ENCODE results near the gene LCORL. TPM values are rescaled to one million over a fixed set of nuclear protein-coding genes. Genes with fewer than 3 reads are reported as not detected.
"Not testable (repeated sequence)": the region's sequence is repeated elsewhere in the genome, so short reads cannot be mapped to it uniquely, and the experiment has no call there.

LCORL gene
- total RNA-seq, 2 experiments from 2014 or later, result 4.6 to 7.1 TPM

DNA sequence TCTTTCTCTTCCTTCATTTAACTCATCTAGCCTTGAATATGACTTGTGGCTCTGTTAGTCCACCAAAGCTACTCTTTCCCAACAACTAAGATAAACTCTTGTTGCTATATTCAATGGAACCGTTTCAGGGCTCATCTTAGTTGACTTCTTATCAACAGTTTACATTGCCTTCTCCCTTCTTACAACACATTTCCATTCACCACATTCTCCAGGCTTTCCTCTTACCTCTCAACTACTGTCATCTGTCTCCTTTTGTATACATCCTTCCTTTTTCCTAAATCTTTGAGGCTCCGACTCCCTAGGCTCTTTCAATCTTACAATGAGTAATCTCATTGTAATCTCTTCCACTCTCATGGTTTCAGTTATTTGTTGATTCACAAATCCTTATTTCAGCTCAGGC lies 152.2 kb downstream of the LCORL start:
- Mint-ChIP-seq H3K36me3 (peaks cover 4% of the 10 kb centered on the region), H3K4me3 (no peak overlapping the region), H3K9me3 (no peaks in the 10 kb centered on the region), H3K27ac (no peak overlapping the region), H3K27me3 (no peaks in the 10 kb centered on the region), H3K4me1 (no peaks in the 10 kb centered on the region)
- DNase-seq, result no peak

GRCh38 chr4:17867276-17867675 lies 154.3 kb downstream of the LCORL start:
- H3K36me3 Mint-ChIP-seq, result peaks cover 18% of the 10 kb centered on the region
- no peak overlapping the region for H3K27ac Mint-ChIP-seq
- no peak overlapping the region for H3K4me3 Mint-ChIP-seq
- H3K9me3 Mint-ChIP-seq, result peaks cover 3% of the 10 kb centered on the region
- no peaks in the 10 kb centered on the region for H3K27me3 Mint-ChIP-seq
- H3K4me1 Mint-ChIP-seq, result no peaks in the 10 kb centered on the region
- no peak for DNase-seq

DNA sequence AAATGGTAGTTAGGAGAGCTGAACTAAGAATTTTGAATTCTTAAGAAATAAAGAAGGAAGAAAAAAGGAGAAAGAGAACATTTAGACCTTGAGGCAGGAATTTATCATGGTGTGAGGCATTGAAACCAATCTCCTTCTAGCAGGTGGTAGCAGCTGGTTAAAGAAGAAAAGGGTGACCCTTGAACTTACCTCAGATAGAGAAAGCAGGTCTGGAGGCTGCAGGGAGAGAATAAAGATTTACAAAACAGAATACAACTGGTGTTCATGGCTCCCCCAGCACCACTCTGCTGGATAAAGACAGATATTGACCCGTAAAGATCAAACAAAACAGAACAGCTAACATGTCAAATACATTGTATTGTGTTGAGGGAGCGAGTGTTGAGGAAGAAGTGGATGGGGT lies 154.7 kb downstream of the LCORL start:
- no peak for DNase-seq
- H3K36me3 Mint-ChIP-seq, result peaks cover 23% of the 10 kb centered on the region
- H3K27me3 Mint-ChIP-seq, result no peaks in the 10 kb centered on the region
- peaks cover 8% of the 10 kb centered on the region for H3K9me3 Mint-ChIP-seq
- no peaks in the 10 kb centered on the region for H3K4me1 Mint-ChIP-seq
- H3K27ac Mint-ChIP-seq, result no peak overlapping the region
- H3K4me3 Mint-ChIP-seq, result no peak overlapping the region

GRCh38 chr4:17865866-17866363 lies 155.6 kb downstream of the LCORL start:
- Mint-ChIP-seq H3K9me3 (peaks cover 11% of the 10 kb centered on the region), H3K4me1 (no peaks in the 10 kb centered on the region), H3K36me3 (peaks cover 26% of the 10 kb centered on the region), H3K27me3 (no peaks in the 10 kb centered on the region), H3K27ac (no peak overlapping the region), H3K4me3 (no peak overlapping the region)
- DNase-seq, result no peak

DNA sequence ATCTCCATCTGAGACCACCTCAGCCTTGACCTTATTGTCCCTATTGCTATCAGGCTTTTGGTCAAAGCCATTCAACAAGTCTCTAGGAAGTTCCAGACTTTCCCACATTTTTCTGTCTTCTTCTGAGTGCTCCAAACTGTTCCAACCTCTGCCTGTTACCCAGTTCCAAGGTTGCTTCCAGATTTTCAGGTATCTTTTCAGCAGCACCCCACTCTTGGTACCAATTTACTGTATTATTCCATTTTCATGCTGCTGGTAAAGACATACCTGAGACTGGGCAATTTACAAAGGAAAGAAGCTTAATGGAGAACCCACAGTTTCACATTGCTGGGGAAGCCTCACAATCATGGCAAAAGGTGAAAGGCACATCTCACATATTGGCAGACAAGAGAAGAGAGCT lies 159.6 kb downstream of the LCORL start:
- Mint-ChIP-seq H3K36me3 (peaks cover 30% of the 10 kb centered on the region), H3K9me3 (peaks cover 17% of the 10 kb centered on the region)
- not testable (repeated sequence) for H3K27me3 Mint-ChIP-seq, DNase-seq, H3K27ac Mint-ChIP-seq, H3K4me3 Mint-ChIP-seq, H3K4me1 Mint-ChIP-seq

- Mint-ChIP-seq H3K36me3 (peaks cover 28% of the 10 kb centered on the region), H3K4me3 (no peak overlapping the region), H3K27me3 (no peaks in the 10 kb centered on the region)
Observed at GRCh38 chr4:17859793-17860406, 161.7 kb downstream of the LCORL start.

GRCh38 chr4:17854036-17854435 lies 167.5 kb downstream of the LCORL start:
- Mint-ChIP-seq H3K9me3 (peaks cover 5% of the 10 kb centered on the region), H3K4me1 (no peaks in the 10 kb centered on the region), H3K36me3 (peaks cover 4% of the 10 kb centered on the region), H3K27me3 (no peaks in the 10 kb centered on the region), H3K27ac (no peak overlapping the region), H3K4me3 (no peak overlapping the region)
- DNase-seq, result no peak

More at GRCh38 chr4:17859793-17860406, 161.7 kb downstream of the LCORL start:
- H3K9me3 Mint-ChIP-seq, result peaks cover 17% of the 10 kb centered on the region
- H3K4me1 Mint-ChIP-seq, result no peaks in the 10 kb centered on the region
- DNase-seq, result no peak
- H3K27ac Mint-ChIP-seq, result no peak overlapping the region

- H3K27me3 Mint-ChIP-seq, result no peaks in the 10 kb centered on the region
- H3K4me3 Mint-ChIP-seq, result no peak overlapping the region
- H3K9me3 Mint-ChIP-seq, result no peaks in the 10 kb centered on the region
- H3K27ac Mint-ChIP-seq, result no peak overlapping the region
- H3K4me1 Mint-ChIP-seq, result no peaks in the 10 kb centered on the region
- H3K36me3 Mint-ChIP-seq, result peaks cover 9% of the 10 kb centered on the region
- no peak for DNase-seq
Observed at GRCh38 chr4:17851959-17852358, 169.6 kb downstream of the LCORL start.

GRCh38 chr4:17850295-17850694 lies 171.3 kb downstream of the LCORL start:
- H3K9me3 Mint-ChIP-seq, H3K4me1 Mint-ChIP-seq, H3K4me3 Mint-ChIP-seq, H3K27ac Mint-ChIP-seq, H3K27me3 Mint-ChIP-seq, DNase-seq: not testable (repeated sequence)
- peaks cover 16% of the 10 kb centered on the region for H3K36me3 Mint-ChIP-seq

GRCh38 chr4:17846266-17846665 lies 175.3 kb downstream of the LCORL start:
- Mint-ChIP-seq H3K27ac (no peak overlapping the region), H3K4me3 (no peak overlapping the region), H3K27me3 (no peaks in the 10 kb centered on the region), H3K9me3 (no peaks in the 10 kb centered on the region), H3K4me1 (no peaks in the 10 kb centered on the region), H3K36me3 (peaks cover 36% of the 10 kb centered on the region)
- DNase-seq, result no peak

- Mint-ChIP-seq H3K4me1 (no peaks in the 10 kb centered on the region), H3K4me3 (no peak overlapping the region), H3K27me3 (peaks cover 5% of the 10 kb centered on the region), H3K9me3 (no peaks in the 10 kb centered on the region), H3K36me3 (peaks cover 55% of the 10 kb centered on the region), H3K27ac (no peak overlapping the region)
- DNase-seq, result no peak
Observed at GRCh38 chr4:17823871-17824669, 197.5 kb downstream of the LCORL start.

DNA sequence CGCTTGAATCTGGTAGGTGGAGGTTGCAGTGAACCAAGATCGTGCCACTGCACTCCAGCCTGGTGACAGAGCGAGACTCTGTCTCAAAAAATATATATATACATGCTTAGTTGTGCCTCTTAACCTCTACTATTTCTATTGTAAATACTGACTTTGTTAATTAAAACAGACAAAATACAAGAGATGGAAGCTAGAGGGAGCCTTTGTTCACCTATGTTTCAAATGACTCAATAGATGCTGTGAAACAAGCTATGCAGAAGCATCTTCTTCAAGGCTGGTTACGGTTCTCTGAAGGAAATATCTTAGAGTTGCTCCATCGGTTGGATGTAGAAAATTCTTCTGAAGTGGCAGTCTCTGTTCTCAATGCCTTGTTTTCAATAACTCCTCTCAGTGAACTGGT lies 204.5 kb downstream of the LCORL start:
- H3K4me1 Mint-ChIP-seq, result peaks cover 9% of the 10 kb centered on the region
- H3K9me3 Mint-ChIP-seq, result no peaks in the 10 kb centered on the region
- peaks cover 55% of the 10 kb centered on the region for H3K36me3 Mint-ChIP-seq
- no peak overlapping the region for H3K27ac Mint-ChIP-seq
- peaks cover 5% of the 10 kb centered on the region for H3K27me3 Mint-ChIP-seq
- no peak overlapping the region for H3K4me3 Mint-ChIP-seq
- no peak for DNase-seq

- Mint-ChIP-seq H3K36me3 (peaks cover 57% of the 10 kb centered on the region), H3K27me3 (no peaks in the 10 kb centered on the region), H3K4me1 (peaks cover 9% of the 10 kb centered on the region), H3K4me3 (no peak overlapping the region), H3K9me3 (no peaks in the 10 kb centered on the region), H3K27ac (no peak overlapping the region)
- no peak for DNase-seq
Observed at GRCh38 chr4:17816142-17816541, 205.4 kb downstream of the LCORL start.

GRCh38 chr4:17814140-17814539 lies 207.4 kb downstream of the LCORL start:
- no peak overlapping the region for H3K27ac Mint-ChIP-seq
- H3K4me1 Mint-ChIP-seq, result peaks cover 12% of the 10 kb centered on the region
- peaks cover 54% of the 10 kb centered on the region for H3K36me3 Mint-ChIP-seq
- H3K27me3 Mint-ChIP-seq, result no peaks in the 10 kb centered on the region
- DNase-seq, result no peak
- no peak overlapping the region for H3K4me3 Mint-ChIP-seq
- H3K9me3 Mint-ChIP-seq, result no peaks in the 10 kb centered on the region

DNA sequence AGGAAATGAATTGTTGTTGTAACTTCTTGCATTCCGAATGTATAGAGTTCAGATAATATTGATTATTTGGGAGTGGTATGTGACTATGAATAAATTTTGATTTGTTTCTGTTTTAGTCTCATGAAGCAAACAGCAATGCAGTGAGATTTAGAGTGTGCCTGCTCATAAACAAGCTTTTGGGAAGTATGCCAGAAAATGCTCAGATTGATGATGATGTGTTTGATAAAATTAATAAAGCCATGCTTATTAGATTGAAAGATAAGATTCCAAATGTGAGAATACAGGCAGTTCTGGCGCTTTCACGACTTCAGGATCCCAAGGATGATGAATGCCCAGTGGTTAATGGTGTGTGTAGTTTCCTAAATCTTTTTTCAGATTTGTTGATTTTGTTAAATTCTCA lies 208.8 kb downstream of the LCORL start:
- H3K27me3 Mint-ChIP-seq, result no peaks in the 10 kb centered on the region
- peaks cover 18% of the 10 kb centered on the region for H3K4me1 Mint-ChIP-seq
- no peaks in the 10 kb centered on the region for H3K9me3 Mint-ChIP-seq
- peaks cover 54% of the 10 kb centered on the region for H3K36me3 Mint-ChIP-seq
- no peak overlapping the region for H3K27ac Mint-ChIP-seq
- DNase-seq, result no peak
- peak overlapping the region; percentile 97 for H3K4me3 Mint-ChIP-seq

DNA sequence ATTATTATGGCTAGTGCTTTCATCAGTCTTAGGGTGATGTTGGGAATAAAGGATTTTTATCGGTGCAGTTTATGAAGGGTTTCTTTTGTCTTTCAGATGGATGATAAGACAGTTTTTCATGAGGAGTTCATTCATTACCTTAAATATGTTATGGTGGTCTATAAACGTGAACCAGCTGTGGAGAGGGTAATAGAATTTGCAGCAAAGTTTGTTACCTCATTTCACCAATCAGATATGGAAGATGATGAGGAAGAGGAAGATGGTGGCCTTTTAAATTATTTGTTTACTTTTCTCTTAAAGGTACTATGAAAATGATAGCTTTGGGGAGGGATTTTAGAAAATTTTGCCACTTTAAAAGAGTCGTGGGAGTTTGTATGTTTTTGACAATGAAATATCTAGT lies 209.4 kb downstream of the LCORL start:
- Mint-ChIP-seq H3K4me3 (peak overlapping the region; percentile 97), H3K27me3 (no peaks in the 10 kb centered on the region), H3K27ac (no peak overlapping the region), H3K4me1 (peaks cover 25% of the 10 kb centered on the region), H3K9me3 (no peaks in the 10 kb centered on the region), H3K36me3 (peaks cover 53% of the 10 kb centered on the region)
- DNase-seq, result no peak
